HepG2 (cell line): ENCODE measurements around the gene TXNDC11. TPM values are rescaled to one million over a fixed set of nuclear protein-coding genes. Genes with fewer than 3 reads are reported as not detected.

Experiments used
- RFXAP ChIP-seq: sonication (generic); formaldehyde crosslinking; IDR thresholded peaks from 2 replicates; pipeline ENCODE4 v1.4.0; 2020; ENCODE audit warnings: missing genetic modification reagents, borderline replicate concordance
- SMAD3 ChIP-seq: sonication (generic); formaldehyde crosslinking; IDR thresholded peaks from 2 replicates; pipeline ENCODE4 v1.4.0; 2020; ENCODE audit warnings: missing genetic modification reagents
- ZBTB8A ChIP-seq: sonication (generic); formaldehyde crosslinking; IDR thresholded peaks from 2 replicates; pipeline ENCODE4 v1.4.0; 2020; ENCODE audit warnings: mild to moderate bottlenecking, low read depth, missing genetic modification reagents, borderline replicate concordance
- ZIK1 ChIP-seq: sonication (generic); formaldehyde crosslinking; IDR thresholded peaks from 2 replicates; pipeline ENCODE4 v1.5.0; 2020; ENCODE audit warnings: mild to moderate bottlenecking, low read depth, missing genetic modification reagents, borderline replicate concordance
- ZNF431 ChIP-seq: sonication (generic); formaldehyde crosslinking; IDR thresholded peaks from 2 replicates; pipeline ENCODE4 v1.9.0; 2022; ENCODE audit warnings: missing genetic modification reagents, low read depth, mild to moderate bottlenecking, borderline replicate concordance
- ZNF607 ChIP-seq: sonication (generic); formaldehyde crosslinking; IDR thresholded peaks from 2 replicates; pipeline ENCODE4 v1.5.1; 2020; ENCODE audit warnings: missing genetic modification reagents, mild to moderate bottlenecking, borderline replicate concordance
- ZNF749 ChIP-seq: sonication (generic); formaldehyde crosslinking; IDR thresholded peaks from 2 replicates; pipeline ENCODE4 v1.8.0; 2022; ENCODE audit warnings: mild to moderate bottlenecking, missing genetic modification reagents, moderate library complexity, borderline replicate concordance
- ZNF781 ChIP-seq: sonication (generic); formaldehyde crosslinking; IDR thresholded peaks from 2 replicates; pipeline ENCODE4 v1.5.1; 2020; ENCODE audit warnings: borderline replicate concordance, mild to moderate bottlenecking, missing genetic modification reagents; ENCODE audit errors: not compliant biosample characterization
- ZSCAN29 ChIP-seq: sonication (generic); formaldehyde crosslinking; conservative IDR thresholded peaks from 2 replicates; pipeline ENCODE4 v1.4.0; 2020; ENCODE audit warnings: mild to moderate bottlenecking, missing genetic modification reagents
- polyA plus RNA-seq, 8 experiments: library from polyadenylated mRNA; depleted of rRNA in 3 of 8; stranded (reverse) in 7 of 8; unstranded in 1 of 8; fragments of >200 nt; fragmentation: Illumina TruSeq in 4 of 8; extraction: Trizol in 4 of 8; gene quantifications; 2 replicates each; pipeline versions ENCODE4 v1.2.1 to v1.2.3, GENCODE V29; 2011 to 2016; ENCODE audit warnings: low read depth in 4 of 8, missing spikeins in 1 of 8, mixed read lengths in 1 of 8; ENCODE audit not compliant: insufficient read depth in 1 of 8
- total RNA-seq, 5 experiments: library from RNA; depleted of rRNA; stranded (reverse); fragments of >200 nt; fragmentation: Illumina TruSeq; extraction: Trizol; gene quantifications; 2 replicates each; pipeline ENCODE4 v1.2.3, GENCODE V29; 2016; ENCODE audit warnings: low read depth in 1 of 5
- TF ChIP-seq, protein P1 (sequence below), 2 experiments: IDR thresholded peaks; 2 replicates each; pipeline ENCODE4 v1.6.1; 2011 to 2012; ENCODE audit warnings: low read length in 2 of 2, borderline replicate concordance in 1 of 2, low read depth in 1 of 2, mild to moderate bottlenecking in 1 of 2, moderate library complexity in 1 of 2
- TF ChIP-seq, protein P2 (sequence below): sonication (generic); formaldehyde crosslinking; conservative IDR thresholded peaks from 2 replicates; pipeline ENCODE4 v1.4.0; 2020; ENCODE audit warnings: missing genetic modification reagents
- TF ChIP-seq, protein P3 (sequence below): sonication (generic); formaldehyde crosslinking; conservative IDR thresholded peaks from 2 replicates; pipeline ENCODE4 v1.8.0; 2022; ENCODE audit warnings: low read depth, missing genetic modification reagents
- TF ChIP-seq, protein P4 (sequence below): sonication (generic); formaldehyde crosslinking; IDR thresholded peaks from 2 replicates; pipeline ENCODE4 v1.4.0; 2020; ENCODE audit warnings: low read depth, mild to moderate bottlenecking, missing genetic modification reagents
- TF ChIP-seq, protein P5 (sequence below): sonication (generic); formaldehyde crosslinking; IDR thresholded peaks from 2 replicates; pipeline ENCODE4 v1.8.1; 2022; ENCODE audit warnings: mild to moderate bottlenecking, missing genetic modification reagents

Gene TXNDC11
- total and polyA plus RNA-seq, 2 of the 13 experiments (the other 11 are each of a cell fraction or from before 2014, with no cell fraction given), result 74.9 to 123 TPM

DNA sequence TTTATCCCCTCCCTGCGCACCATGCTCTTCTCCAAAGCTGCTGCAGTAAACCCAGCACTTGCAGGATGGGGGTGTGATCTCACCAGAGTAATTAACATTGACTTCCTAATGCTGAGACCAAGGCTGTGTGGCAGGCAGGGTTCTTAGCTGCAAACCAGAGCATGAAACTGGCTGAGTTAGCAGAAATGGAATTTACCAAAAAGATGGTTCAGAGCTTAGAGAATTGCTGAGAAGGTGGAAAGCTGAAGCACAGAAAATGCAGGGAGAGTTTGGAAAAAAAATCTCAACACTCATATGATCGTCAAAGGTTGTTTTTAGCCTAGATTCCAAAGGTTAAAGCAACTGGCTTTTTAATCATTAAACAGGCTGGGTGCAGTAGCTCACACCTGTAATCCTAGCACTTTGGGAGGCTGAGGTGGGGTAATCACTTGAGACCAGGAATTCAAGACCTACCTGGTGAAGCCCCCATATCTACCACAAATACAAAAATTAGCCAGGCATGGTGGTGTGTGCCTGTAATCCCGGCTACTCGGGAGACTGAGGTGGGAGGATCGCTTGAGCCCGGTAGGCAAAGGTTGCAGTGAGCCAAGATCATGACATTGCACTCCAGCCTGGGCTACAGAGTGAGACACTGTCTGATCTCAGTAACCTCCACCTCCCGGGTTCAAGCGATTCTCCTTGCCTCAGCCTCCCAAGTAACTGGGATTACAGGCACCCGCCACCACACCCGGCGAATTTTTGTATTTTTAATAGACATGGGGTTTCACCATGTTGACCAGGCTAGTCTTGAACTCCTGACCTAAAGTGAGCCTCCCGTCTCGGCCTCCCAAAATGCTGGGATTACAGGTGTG is 6.0 kb upstream of the TXNDC11 start (continued):
- TF ChIP-seq, protein P1, sequence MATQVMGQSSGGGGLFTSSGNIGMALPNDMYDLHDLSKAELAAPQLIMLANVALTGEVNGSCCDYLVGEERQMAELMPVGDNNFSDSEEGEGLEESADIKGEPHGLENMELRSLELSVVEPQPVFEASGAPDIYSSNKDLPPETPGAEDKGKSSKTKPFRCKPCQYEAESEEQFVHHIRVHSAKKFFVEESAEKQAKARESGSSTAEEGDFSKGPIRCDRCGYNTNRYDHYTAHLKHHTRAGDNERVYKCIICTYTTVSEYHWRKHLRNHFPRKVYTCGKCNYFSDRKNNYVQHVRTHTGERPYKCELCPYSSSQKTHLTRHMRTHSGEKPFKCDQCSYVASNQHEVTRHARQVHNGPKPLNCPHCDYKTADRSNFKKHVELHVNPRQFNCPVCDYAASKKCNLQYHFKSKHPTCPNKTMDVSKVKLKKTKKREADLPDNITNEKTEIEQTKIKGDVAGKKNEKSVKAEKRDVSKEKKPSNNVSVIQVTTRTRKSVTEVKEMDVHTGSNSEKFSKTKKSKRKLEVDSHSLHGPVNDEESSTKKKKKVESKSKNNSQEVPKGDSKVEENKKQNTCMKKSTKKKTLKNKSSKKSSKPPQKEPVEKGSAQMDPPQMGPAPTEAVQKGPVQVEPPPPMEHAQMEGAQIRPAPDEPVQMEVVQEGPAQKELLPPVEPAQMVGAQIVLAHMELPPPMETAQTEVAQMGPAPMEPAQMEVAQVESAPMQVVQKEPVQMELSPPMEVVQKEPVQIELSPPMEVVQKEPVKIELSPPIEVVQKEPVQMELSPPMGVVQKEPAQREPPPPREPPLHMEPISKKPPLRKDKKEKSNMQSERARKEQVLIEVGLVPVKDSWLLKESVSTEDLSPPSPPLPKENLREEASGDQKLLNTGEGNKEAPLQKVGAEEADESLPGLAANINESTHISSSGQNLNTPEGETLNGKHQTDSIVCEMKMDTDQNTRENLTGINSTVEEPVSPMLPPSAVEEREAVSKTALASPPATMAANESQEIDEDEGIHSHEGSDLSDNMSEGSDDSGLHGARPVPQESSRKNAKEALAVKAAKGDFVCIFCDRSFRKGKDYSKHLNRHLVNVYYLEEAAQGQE (IDR thresholded peaks at IDR 0.05; ENCODE audit: borderline replicate concordance in 1 of 2, low read depth in 1 of 2, low read length in 2 of 2), result no peak
- TF ChIP-seq, protein P2, sequence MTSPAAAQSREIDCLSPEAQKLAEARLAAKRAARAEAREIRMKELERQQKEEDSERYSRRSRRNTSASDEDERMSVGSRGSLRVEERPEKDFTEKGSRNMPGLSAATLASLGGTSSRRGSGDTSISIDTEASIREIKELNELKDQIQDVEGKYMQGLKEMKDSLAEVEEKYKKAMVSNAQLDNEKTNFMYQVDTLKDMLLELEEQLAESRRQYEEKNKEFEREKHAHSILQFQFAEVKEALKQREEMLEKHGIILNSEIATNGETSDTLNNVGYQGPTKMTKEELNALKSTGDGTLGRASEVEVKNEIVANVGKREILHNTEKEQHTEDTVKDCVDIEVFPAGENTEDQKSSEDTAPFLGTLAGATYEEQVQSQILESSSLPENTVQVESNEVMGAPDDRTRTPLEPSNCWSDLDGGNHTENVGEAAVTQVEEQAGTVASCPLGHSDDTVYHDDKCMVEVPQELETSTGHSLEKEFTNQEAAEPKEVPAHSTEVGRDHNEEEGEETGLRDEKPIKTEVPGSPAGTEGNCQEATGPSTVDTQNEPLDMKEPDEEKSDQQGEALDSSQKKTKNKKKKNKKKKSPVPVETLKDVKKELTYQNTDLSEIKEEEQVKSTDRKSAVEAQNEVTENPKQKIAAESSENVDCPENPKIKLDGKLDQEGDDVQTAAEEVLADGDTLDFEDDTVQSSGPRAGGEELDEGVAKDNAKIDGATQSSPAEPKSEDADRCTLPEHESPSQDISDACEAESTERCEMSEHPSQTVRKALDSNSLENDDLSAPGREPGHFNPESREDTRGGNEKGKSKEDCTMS (CRISPR knock-in tag), result no peak
- TF ChIP-seq ZBTB8A (CRISPR knock-in tag) (no peak), ZNF749 (no peak), ZNF431 (CRISPR knock-in tag) (no peak), SMAD3 (CRISPR knock-in tag) (no peak; the same call in 1 of the 2 replicates), ZIK1 (no peak; the same call in 1 of the 2 replicates), ZSCAN29 (no peak), RFXAP (CRISPR knock-in tag) (peak; percentile 66; the same call in 1 of the 2 replicates), ZNF607 (CRISPR knock-in tag) (peak; percentile 82; the same call in 1 of the 2 replicates), ZNF781 (CRISPR knock-in tag) (peak; percentile 32)
- TF ChIP-seq, protein P3, sequence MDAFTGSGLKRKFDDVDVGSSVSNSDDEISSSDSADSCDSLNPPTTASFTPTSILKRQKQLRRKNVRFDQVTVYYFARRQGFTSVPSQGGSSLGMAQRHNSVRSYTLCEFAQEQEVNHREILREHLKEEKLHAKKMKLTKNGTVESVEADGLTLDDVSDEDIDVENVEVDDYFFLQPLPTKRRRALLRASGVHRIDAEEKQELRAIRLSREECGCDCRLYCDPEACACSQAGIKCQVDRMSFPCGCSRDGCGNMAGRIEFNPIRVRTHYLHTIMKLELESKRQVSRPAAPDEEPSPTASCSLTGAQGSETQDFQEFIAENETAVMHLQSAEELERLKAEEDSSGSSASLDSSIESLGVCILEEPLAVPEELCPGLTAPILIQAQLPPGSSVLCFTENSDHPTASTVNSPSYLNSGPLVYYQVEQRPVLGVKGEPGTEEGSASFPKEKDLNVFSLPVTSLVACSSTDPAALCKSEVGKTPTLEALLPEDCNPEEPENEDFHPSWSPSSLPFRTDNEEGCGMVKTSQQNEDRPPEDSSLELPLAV (CRISPR knock-in tag), result no peak
- TF ChIP-seq, protein P4, sequence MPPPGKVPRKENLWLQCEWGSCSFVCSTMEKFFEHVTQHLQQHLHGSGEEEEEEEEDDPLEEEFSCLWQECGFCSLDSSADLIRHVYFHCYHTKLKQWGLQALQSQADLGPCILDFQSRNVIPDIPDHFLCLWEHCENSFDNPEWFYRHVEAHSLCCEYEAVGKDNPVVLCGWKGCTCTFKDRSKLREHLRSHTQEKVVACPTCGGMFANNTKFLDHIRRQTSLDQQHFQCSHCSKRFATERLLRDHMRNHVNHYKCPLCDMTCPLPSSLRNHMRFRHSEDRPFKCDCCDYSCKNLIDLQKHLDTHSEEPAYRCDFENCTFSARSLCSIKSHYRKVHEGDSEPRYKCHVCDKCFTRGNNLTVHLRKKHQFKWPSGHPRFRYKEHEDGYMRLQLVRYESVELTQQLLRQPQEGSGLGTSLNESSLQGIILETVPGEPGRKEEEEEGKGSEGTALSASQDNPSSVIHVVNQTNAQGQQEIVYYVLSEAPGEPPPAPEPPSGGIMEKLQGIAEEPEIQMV (CRISPR knock-in tag), result no peak
- TF ChIP-seq, protein P5, sequence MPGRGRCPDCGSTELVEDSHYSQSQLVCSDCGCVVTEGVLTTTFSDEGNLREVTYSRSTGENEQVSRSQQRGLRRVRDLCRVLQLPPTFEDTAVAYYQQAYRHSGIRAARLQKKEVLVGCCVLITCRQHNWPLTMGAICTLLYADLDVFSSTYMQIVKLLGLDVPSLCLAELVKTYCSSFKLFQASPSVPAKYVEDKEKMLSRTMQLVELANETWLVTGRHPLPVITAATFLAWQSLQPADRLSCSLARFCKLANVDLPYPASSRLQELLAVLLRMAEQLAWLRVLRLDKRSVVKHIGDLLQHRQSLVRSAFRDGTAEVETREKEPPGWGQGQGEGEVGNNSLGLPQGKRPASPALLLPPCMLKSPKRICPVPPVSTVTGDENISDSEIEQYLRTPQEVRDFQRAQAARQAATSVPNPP (CRISPR knock-in tag), result no peak
